Activated effector memory CD4-positive, alpha-beta T cell treated with Interleukin-2 at 50 U/mL for 16 hours (primary cell): ENCODE measurements around the gene GPAM.
"Not testable (repeated sequence)": the region's sequence is repeated elsewhere in the genome, so short reads cannot be mapped to it uniquely, and the experiment has no call there.

Experiments
- DNase-seq: peaks from one replicate; pipeline ENCODE4 v3.0.0-alpha.2; 2020

GPAM gene

DNA sequence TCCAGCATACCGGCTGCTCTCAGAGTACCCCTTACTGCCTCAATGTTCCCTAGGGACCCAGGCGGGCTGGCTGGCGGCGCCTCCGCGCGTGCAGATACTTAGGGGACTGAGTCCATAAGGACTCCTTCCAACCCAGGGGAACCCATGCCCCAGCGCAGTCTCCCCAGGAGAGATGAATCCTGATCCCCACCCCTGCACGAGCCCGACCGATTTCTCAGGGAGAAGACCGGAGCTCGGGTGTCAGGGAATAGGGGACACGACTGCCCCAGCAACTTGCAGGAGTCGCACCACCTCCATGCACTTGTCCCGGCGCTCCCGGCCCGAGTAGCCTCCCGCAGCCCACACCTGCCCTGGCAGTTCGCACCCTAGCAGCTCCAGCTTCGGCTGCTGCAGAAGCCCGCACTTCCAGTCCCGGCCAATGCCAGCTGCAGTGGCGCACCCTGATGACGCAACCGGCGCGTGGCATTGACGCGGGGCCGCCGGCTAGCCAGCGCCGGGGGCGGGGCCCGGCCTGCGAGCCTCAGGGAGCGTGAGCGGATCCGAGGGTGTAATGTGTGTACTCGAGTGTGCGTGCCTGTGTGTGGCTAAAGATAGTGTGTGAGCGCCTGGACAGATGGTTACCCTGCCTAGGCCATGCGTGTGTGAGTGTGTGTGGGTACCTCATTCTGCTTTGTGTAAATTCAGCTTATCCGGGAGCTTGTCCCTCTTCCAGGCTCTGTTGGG, at the start of gene GPAM:
TSS of gene GPAM (minus strand) at position 437 of the 723 bp plus-strand sequence. CDS start 1,981 bp downstream, outside the sequence.
- peak; percentile 97 for DNase-seq

- no peak for DNase-seq
These were observed 49.1 kb upstream of the GPAM start for GRCh38 chr10:112232670-112233069.

DNA sequence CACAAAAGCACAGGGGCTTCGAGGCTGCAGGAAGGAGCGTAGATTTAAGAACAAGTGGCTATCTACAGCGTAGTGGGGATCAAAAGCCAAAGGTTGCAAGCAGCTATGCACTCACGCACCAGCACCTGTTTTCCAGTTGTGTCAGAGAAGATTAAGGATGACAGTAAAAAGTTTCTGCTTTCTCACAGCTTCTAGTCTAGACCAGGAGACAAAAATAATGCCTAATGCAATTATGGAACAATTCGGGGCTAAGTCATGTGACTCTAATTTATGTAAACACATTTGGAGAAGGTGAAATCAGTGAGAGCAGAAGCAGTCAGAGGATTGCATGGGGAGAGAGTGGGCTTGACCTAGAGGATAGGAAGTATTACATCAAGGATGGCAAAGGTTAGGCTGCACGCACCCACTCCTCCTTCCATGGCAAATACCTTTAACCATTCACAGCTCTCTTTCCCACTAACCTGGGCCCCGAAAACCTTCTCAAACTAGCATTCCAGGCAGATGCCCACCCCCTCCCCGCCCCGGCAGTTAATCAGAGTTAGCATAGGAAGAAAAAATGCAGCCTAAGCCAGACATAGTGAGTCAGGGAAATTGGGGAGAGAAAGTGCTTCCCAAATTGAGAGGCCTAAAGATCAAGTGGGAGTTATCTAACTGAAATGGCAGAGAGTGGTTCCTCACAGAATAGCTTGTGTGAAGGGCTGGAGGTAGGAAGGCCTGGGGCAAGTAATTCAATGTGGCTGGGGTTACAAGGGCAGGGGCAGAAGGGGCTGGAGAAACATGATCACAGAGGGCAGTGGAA, 48.2 kb upstream of the GPAM start:
- no peak for DNase-seq

GRCh38 chr10:112230325-112230988, 46.9 kb upstream of the GPAM start:
- DNase-seq: no peak

- DNase-seq: no peak
These were observed 46.3 kb upstream of the GPAM start for GRCh38 chr10:112229901-112230300.

- no peak for DNase-seq
These were observed 45.5 kb upstream of the GPAM start for GRCh38 chr10:112229096-112229495.

- DNase-seq: not testable (repeated sequence)
These were observed 45.0 kb upstream of the GPAM start for GRCh38 chr10:112228366-112229088.

- no peak for DNase-seq
These were observed 43.9 kb upstream of the GPAM start for GRCh38 chr10:112227331-112227987.

DNA sequence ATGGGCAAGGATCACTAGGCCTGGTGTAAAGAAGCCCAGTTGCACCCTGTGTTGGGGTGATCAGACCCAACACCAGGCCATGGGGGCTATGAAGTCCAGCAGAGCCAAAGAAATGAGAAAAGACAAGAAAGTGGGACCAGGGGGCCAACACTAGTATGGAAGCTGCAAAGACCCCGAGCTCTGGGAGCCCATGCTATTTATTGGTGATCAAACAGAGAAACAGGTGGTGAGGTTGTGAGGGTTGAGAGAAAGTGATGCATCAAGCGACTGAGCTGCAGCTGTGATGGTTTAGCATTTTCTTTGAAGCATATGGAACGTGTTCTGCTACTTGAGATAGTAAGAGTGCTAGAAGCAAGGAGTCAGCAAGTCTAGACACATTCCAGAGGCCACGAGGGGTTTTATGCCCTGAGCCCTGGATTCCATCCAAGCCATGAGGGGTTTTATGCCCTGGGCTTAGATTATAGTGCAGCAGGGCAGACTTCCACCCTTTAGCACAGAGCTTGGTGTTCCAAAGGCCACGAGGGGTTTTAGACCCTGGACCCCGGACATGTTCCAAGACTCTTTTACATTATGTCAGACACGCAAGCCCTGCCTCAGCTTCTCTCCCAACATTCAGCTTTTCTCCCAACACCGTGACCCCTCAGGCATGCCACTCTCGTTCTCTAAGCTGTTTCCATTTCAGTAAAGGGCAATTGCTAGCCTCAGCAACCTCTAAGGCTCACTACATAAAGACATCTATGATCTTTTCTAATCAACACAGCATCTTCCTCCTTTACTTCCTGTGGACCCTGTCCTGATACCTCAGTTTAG, 43.1 kb upstream of the GPAM start:
- DNase-seq: no peak

DNA sequence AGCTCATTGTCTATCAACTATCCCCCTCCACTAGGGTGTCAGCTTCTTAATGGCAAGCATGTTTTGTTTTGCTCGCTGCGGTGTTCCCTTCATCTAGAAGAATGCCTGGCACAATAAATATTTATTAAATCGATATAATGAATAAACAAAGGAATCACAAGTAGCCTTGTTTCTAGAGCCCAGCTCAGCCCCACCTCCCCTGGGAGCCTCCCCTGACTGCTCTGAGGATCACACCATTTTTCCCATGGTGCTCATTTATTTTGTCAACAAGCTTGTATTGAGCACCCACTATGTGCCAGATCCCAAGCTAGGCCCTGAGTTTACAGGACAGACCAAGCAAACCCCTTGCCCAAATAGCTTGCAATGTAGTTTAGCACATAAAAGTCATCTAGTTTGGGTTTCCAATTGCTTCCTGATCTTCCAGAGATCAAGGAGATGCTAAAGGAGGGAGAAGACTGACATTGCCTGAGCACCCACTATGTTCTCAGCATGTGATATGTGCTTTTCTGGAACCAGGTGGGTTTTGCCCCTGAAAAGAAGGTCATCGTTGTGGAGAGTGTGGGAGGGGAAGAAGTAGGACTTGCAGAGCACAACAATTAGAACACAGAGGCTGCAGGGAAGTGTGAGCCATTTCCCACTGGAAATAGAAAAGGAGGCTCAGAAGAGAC, 42.3 kb upstream of the GPAM start:
- DNase-seq: no peak

DNA sequence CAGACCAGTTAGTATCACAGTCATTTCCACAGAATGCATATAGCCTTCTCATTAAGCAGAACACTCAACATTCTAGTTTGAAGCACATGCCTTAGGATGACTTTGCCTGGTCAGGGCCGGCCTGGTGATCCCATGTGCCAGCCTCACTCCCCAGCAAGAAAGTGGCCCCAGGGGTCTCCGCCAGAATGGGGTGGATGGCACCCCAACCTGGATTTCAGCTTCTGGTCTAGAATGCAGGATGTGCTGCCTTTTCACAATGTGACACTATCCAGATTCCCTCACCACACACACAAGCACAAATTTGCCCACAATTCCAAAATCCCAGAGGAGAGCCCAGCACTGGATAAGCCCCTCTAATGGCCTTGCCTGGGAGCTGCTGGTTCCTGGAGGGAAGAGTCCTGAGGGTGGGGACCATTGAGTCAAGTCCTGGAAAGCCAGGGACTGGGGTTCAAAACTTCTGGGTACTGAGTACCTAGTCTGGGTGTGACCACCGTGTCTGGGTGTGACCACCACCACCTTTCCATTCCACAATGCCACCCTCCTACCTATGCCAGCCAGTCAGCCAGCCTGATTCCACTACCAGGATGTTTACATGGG, 41.5 kb upstream of the GPAM start:
- no peak for DNase-seq

DNA sequence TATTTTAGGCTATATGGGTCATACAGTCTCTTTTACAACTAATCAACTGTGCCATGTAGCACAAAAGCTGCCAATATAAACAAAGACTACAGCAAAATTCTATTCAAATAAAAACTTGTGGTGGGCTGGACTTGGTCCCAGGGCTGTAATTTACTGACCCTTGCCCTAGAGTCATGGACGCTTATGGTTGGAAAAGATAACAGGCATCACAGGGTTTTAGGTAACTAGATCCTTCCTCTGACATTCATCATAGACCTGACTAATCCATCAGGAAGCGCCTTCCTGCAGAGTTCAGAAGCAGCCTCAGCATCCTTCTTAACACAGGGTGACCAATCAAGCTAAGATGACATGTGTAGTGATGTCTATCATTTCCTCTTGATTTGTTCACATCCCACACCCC, 40.2 kb upstream of the GPAM start:
- DNase-seq: no peak

DNA sequence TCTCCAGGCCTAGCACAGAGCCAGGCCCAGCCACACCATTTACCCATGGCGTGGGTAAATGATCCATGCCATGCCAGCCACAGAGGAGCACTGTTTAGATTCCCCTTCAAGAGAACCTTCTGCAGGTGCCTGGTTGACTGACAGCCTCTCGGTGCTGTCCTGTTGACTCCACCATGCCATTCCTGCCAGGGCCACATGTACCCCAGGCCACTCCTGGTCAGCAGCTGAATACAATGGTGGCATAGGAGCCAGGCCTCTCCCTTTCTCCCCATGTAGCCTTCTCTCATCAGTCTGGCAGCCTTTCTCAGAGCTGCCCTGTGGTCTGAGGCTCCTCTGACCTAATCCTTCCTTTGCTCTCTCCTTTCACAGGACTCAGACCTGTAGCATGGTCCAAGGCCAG, 39.2 kb upstream of the GPAM start:
- no peak for DNase-seq

- no peak for DNase-seq
These were observed 38.0 kb upstream of the GPAM start for GRCh38 chr10:112221545-112221944.

DNA sequence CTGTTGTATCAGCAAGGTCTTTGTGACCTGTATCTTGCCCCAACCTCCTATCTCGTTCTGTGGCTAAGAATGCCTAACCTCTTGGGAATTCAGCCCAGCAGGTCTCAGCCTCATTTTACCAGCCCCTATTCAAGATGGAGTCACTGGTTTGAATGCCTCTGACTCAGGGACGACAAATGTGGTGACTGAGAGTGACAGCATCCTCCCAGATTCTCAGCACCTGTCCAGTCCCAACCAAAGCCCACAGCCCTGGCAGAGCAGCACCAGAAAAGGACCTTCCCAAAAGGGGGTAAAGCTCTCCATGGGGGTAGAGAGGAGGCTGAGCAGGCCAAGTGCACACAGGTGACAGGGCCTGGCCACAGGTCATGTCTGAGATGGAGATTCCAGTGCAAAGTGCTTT, 35.4 kb upstream of the GPAM start:
- no peak for DNase-seq

DNA sequence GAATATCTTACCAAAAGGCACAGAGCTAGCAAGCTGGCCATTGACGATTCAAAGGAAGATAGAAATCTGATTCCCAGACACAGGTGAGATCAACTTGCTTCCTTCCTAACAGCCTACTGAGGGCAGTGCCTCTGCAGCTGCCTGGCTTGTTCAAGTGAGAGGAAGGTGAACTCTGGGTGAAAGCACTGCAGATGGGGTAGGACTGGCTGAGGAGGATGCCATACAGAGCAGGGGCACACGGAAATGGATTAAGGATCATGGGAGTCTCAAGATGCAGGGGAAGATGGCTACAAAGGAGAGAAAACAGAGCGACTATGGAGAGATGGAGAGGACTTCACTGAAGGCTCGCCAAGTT, 34.4 kb upstream of the GPAM start:
- no peak for DNase-seq

- no peak for DNase-seq
These were observed 33.9 kb upstream of the GPAM start for GRCh38 chr10:112217386-112218035.

DNA sequence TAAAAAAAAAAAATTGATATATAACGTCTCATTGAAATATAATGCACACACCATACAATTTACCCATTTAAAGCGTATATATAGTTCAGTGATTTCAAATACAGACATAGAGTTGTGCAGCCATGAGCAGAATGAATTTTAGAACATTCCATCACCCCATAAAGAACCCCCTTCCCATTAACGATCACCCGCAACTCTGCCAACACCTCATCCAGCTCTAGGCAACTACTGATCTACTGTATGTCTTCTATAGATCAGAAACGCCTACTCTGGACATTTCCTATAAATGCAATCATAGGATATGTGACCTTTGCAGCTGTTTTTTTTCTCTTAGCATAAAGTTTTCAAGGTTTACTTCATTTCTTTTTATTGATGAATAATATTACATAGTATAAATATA, 33.4 kb upstream of the GPAM start:
- no peak for DNase-seq

GRCh38 chr10:112216151-112216550, 32.6 kb upstream of the GPAM start:
- DNase-seq: no peak

DNA sequence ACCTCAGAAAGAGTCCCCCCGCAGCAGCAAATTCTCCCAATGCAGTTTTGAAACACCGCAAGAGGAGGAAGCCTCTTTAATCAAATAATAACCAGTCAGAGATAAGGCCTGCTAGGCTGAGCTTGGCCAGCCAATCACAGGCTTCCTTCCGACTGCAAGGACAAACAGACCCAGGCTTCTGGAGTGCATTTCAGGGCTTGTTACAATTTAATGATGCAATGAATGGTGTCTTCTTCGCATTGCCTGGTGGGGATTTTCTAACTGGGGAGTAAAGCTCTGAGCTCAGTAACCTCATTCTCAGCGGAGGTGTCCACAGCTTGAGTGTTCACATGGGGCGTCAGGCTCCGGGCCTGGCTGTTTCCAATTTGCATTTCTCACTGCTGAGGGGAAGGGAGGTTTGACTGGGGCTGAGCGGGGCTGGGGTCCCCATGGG, 31.8 kb upstream of the GPAM start:
- DNase-seq: no peak
